K562 (cell line): Measurements from ENCODE around the gene IL2. TPM values are rescaled to one million over a fixed set of nuclear protein-coding genes. Genes with fewer than 3 reads are reported as not detected.

Experiments used
- ATAC-seq: fragments of 200-7000 bp; cut with Tn5 transposase; 3 replicates; pipeline ENCODE4 v1.9.1; 2020; ENCODE audit warnings: moderate library complexity
- BruUV-seq: library from RNA; stranded (reverse); fragments of 400-500 nt; replicated peaks from 2 replicates; lab custom pipeline; 2021; lab: Mats Ljungman, UMichigan
- CTCF ChIA-PET: fragments of 300-600 bp; formaldehyde crosslinking; extraction: SDS; loops from one replicate; lab custom pipeline; 2021; ENCODE audit warnings: low intra/inter-chr PET ratio; lab: Yijun Ruan, JAX
- POLR2A ChIA-PET: fragments of 300-600, 350-650 bp; sonication (Branson Sonifier 250); formaldehyde crosslinking; extraction: SDS; loops from one replicate; lab custom pipeline; 2021; ENCODE audit warnings: antibody characterized with exemption, inconsistent platforms; lab: Yijun Ruan, JAX
- DNase-seq, 4 experiments: peaks; one replicate each; pipeline versions ENCODE4 v3.0.0 to v3.0.0-alpha.2; 2011 to 2018; ENCODE audit warnings: low spot score in 3 of 4, mixed read lengths in 3 of 4; ENCODE audit errors: extremely low read depth in 1 of 4
- FAIRE-seq: peaks from 2 replicates; lab custom pipeline; 2011; peaks lifted over from hg19 to GRCh38; lab: Jason Lieb, UNC
- H2AFZ ChIP-seq: 2 replicates; pipeline ENCODE4 v1.6.0; 2011; ENCODE audit warnings: low read depth, low read length, control low read depth, inconsistent platforms
- H3K27ac ChIP-seq: fragments of 200-600 bp; 3 replicates; pipeline ENCODE4 v1.8.0; 2011; ENCODE audit warnings: low read depth, mild to moderate bottlenecking, control low read depth, inconsistent platforms, low read length, moderate library complexity, mixed read lengths; ENCODE audit errors: extremely low read depth
- H3K27me3 ChIP-seq, 2 experiments: fragments of 300-600 bp in 1 of 2; 2 replicates in 1 of 2; 3 replicates in 1 of 2; pipeline versions ENCODE4 v1.6.0 to v1.8.0; 2011; ENCODE audit warnings: inconsistent platforms in 2 of 2, low read length in 2 of 2, mild to moderate bottlenecking in 1 of 2, mixed read lengths in 1 of 2, moderate library complexity in 1 of 2; ENCODE audit not compliant: control insufficient read depth in 2 of 2, insufficient read depth in 2 of 2
- H3K36me3 ChIP-seq: fragments of 300-600 bp; 3 replicates; pipeline ENCODE4 v1.8.0; 2011; ENCODE audit warnings: mild to moderate bottlenecking, low read length, inconsistent platforms; ENCODE audit not compliant: control insufficient read depth, insufficient read depth
- H3K4me1 ChIP-seq, 2 experiments: fragments of 200-600 bp in 1 of 2; replicated peaks in 1 of 2; 2 replicates in 1 of 2; 3 replicates in 1 of 2; pipeline versions ENCODE4 v1.5.1 to v1.8.0; 2011; ENCODE audit warnings: inconsistent platforms in 2 of 2, low read length in 2 of 2, mild to moderate bottlenecking in 1 of 2, mixed read lengths in 1 of 2, moderate library complexity in 1 of 2; ENCODE audit not compliant: control insufficient read depth in 2 of 2, insufficient read depth in 2 of 2
- H3K4me2 ChIP-seq: 2 replicates; pipeline ENCODE4 v1.6.1; 2011; ENCODE audit warnings: low read length, control low read depth, inconsistent platforms, mixed read lengths; ENCODE audit not compliant: insufficient read depth
- H3K4me3 ChIP-seq: fragments of 200-600 bp; sonication (generic), shearing (Covaris generic); 2 replicates; pipeline ENCODE4 v1.5.1; 2016; ENCODE audit warnings: control low read depth, inconsistent platforms
- H3K79me2 ChIP-seq: fragments of 200-600 bp; 3 replicates; pipeline ENCODE4 v1.8.0; 2011; ENCODE audit warnings: low read length, inconsistent platforms; ENCODE audit not compliant: control insufficient read depth, insufficient read depth
- H3K9ac ChIP-seq, 2 experiments: 2 replicates each; pipeline versions ENCODE4 v1.6.0 to v1.6.1; 2011; ENCODE audit warnings: low read depth in 2 of 2, low read length in 2 of 2, control low read depth in 1 of 2, inconsistent platforms in 1 of 2, mild to moderate bottlenecking in 1 of 2, mixed read lengths in 1 of 2; ENCODE audit not compliant: insufficient read depth in 1 of 2
- H3K9me1 ChIP-seq: one replicate; pipeline ENCODE4 v1.6.0; 2011; ENCODE audit warnings: inconsistent platforms, mild to moderate bottlenecking, low read length, moderate library complexity; ENCODE audit not compliant: control insufficient read depth, insufficient read depth
- H3K9me3 ChIP-seq: replicated peaks from 2 replicates; pipeline ENCODE4 v1.5.1; 2011; ENCODE audit warnings: low read depth, low read length, inconsistent platforms; ENCODE audit not compliant: control insufficient read depth, insufficient read depth
- H4K20me1 ChIP-seq: replicated peaks from 2 replicates; pipeline ENCODE4 v1.6.1; 2011; ENCODE audit warnings: low read length, inconsistent platforms, mixed read lengths; ENCODE audit not compliant: control insufficient read depth, insufficient read depth
- CC2D1A ChIP-seq: fragments of 450-650 bp; IDR thresholded peaks from 2 replicates; pipeline ENCODE4 v1.6.1; 2017; ENCODE audit warnings: mild to moderate bottlenecking
- CREB3L1 ChIP-seq: fragments of 450-650 bp; IDR thresholded peaks from 2 replicates; pipeline ENCODE4 v1.6.1; 2014; ENCODE audit warnings: low read depth, mild to moderate bottlenecking, moderate library complexity, borderline replicate concordance
- E4F1 ChIP-seq: fragments of 250-450 bp; sonication (Bioruptor Pico); IDR thresholded peaks from 2 replicates; pipeline ENCODE4 v1.5.0; 2021; ENCODE audit warnings: mild to moderate bottlenecking, borderline replicate concordance
- NBN ChIP-seq: fragments of 450-650 bp; IDR thresholded peaks from 2 replicates; pipeline ENCODE4 v1.6.1; 2016; ENCODE audit warnings: low read depth, mild to moderate bottlenecking
- RBM25 ChIP-seq: fragments of 200-400 bp; formaldehyde crosslinking; IDR thresholded peaks from 2 replicates; pipeline ENCODE4 v1.6.1; 2018; ENCODE audit warnings: low read length, low read depth, moderate library complexity; ENCODE audit not compliant: severe bottlenecking
- TAL1 ChIP-seq: fragments of 450-650 bp; IDR thresholded peaks from 2 replicates; pipeline ENCODE4 v1.6.1; 2016; ENCODE audit warnings: mild to moderate bottlenecking
- THRA ChIP-seq: fragments of 450-650 bp; IDR thresholded peaks from 2 replicates; pipeline ENCODE4 v1.6.1; 2017; ENCODE audit warnings: mild to moderate bottlenecking, moderate library complexity
- U2AF1 ChIP-seq: fragments of 200-400 bp; formaldehyde crosslinking; optimal IDR thresholded peaks from 2 replicates; pipeline ENCODE3; 2017; ENCODE audit warnings: mild to moderate bottlenecking, low read depth, low read length, moderate library complexity
- ZNF146 ChIP-seq: IDR thresholded peaks from one replicate; pipeline ENCODE4 v1.6.1; 2018; ENCODE audit warnings: missing compliant biosample characterization; ENCODE audit not compliant: unreplicated experiment
- ZNF232 ChIP-seq: sonication (generic); formaldehyde crosslinking; IDR thresholded peaks from 2 replicates; pipeline ENCODE4 v1.8.0; 2022; ENCODE audit warnings: mild to moderate bottlenecking, missing genetic modification reagents
- WGBS: fragments of 100-300 bp; shearing (Covaris generic); methylation state at CpG from one replicate; pipeline ENCODE4 v1.1.6; 2016; ENCODE audit warnings: low coverage, mixed read lengths; ENCODE audit not compliant: insufficient coverage; ENCODE audit errors: missing lambda C conversion rate; 5-methylcytosine and 5-hydroxymethylcytosine counted together
- in situ Hi-C: fragments of 300-500 bp; cut with MboI; formaldehyde crosslinking; loops from 4 replicates; pipeline ENCODE4 v1.15.0; 2018; ENCODE audit warnings: inconsistent platforms, mixed read lengths
- intact Hi-C: fragments of 100-400 bp; cut with micrococcal nuclease; formaldehyde crosslinking; loops from 2 replicates; pipeline ENCODE4 v1.14.2; 2022
- polyA plus RNA-seq, 8 experiments: library from polyadenylated mRNA; depleted of rRNA in 4 of 8; stranded (reverse) in 5 of 8; unstranded in 3 of 8; fragments of >200 nt; fragmentation: Nextera tagmentation in 2 of 8; fragmentation: Illumina TruSeq in 1 of 8; extraction: Ambion mirVana in 2 of 8; extraction: Trizol in 1 of 8; gene quantifications; 2 replicates each; pipeline versions ENCODE4 v1.2.1 to v1.2.3, GENCODE V29; 2011 to 2014; ENCODE audit warnings: inconsistent platforms in 1 of 8, missing spikeins in 1 of 8
- total RNA-seq, 7 experiments: library from RNA; depleted of rRNA in 6 of 7; stranded (reverse); fragments of >200 nt in 6 of 7; fragmentation: Illumina TruSeq in 2 of 7; extraction: Trizol in 2 of 7; gene quantifications; 2 replicates each; pipeline versions ENCODE4 v1.2.1 to v1.2.3, GENCODE V29; 2011 to 2021; ENCODE audit warnings: low replicate concordance in 1 of 7

The IL2 gene
- total and polyA plus RNA-seq, 9 of the 15 experiments (the other 6 are each of a cell fraction or from before 2014, with no cell fraction given): 0.11 to 0.89 TPM; not detected in 7

GRCh38 chr4:122475233-122475632 is 18.7 kb upstream of the IL2 start:
- no peak overlapping the region for H3K4me2 ChIP-seq
- in situ Hi-C loops: no loop called here
- no TSS peak for BruUV-seq
- H3K27ac ChIP-seq: no peak overlapping the region
- no peaks in the 10 kb centered on the region for H3K36me3 ChIP-seq
- peaks cover 0 to 10% of the 10 kb centered on the region in 2 experiments; a peak in 3 of 5 replicates for H3K4me1 ChIP-seq
- no peaks in the 10 kb centered on the region for H3K79me2 ChIP-seq
- 0 out of 2 replicates have a peak, but pooled peaks cover 1% of the 10 kb centered on the region for H3K9me3 ChIP-seq
- intact Hi-C loops: no loop called here
- POLR2A ChIA-PET: no interaction called here
- ATAC-seq (no peak), DNase-seq (no peak)
- no peak overlapping the region for H2AFZ ChIP-seq
- H4K20me1 ChIP-seq: no peaks in the 10 kb centered on the region
- H3K4me3 ChIP-seq: no peak overlapping the region
- peak; percentile 69 for TF ChIP-seq ZNF146
- TF ChIP-seq THRA: no peak
- TF ChIP-seq RBM25: peak; percentile 55
- TF ChIP-seq TAL1: no peak
- TF ChIP-seq ZNF232 (CRISPR knock-in tag): no peak
- TF ChIP-seq, all 486 proteins: peak for 2
- H3K9ac ChIP-seq: no peak overlapping the region
- no peaks in the 10 kb centered on the region for H3K27me3 ChIP-seq
- no peaks in the 10 kb centered on the region for H3K9me1 ChIP-seq
- WGBS: 31% methylated on average over 3 of the region's 3 CpGs
- CTCF ChIA-PET: no interaction called here
- FAIRE-seq: no peak

GRCh38 chr4:122469457-122469856 is 12.9 kb upstream of the IL2 start:
- in situ Hi-C loops: no loop called here
- POLR2A ChIA-PET: no interaction called here
- H3K9ac ChIP-seq: no peak overlapping the region
- H3K27ac ChIP-seq: no peak overlapping the region
- H3K4me3 ChIP-seq: no peak overlapping the region
- CTCF ChIA-PET: no interaction called here
- H3K4me1 ChIP-seq: no peaks in the 10 kb centered on the region
- H3K27me3 ChIP-seq: no peaks in the 10 kb centered on the region
- no peak overlapping the region for H2AFZ ChIP-seq
- no TSS peak for BruUV-seq
- intact Hi-C loops: no loop called here
- 50% methylated on average over 1 of the region's 1 CpG for WGBS
- DNase-seq (no peak), ATAC-seq (no peak), FAIRE-seq (no peak)
- H3K9me3 ChIP-seq: no peaks in the 10 kb centered on the region
- no peaks in the 10 kb centered on the region for H3K79me2 ChIP-seq
- no peaks in the 10 kb centered on the region for H3K36me3 ChIP-seq
- no peaks in the 10 kb centered on the region for H3K9me1 ChIP-seq
- H4K20me1 ChIP-seq: no peaks in the 10 kb centered on the region
- no peak overlapping the region for H3K4me2 ChIP-seq
- TF ChIP-seq NBN (no peak), U2AF1 (no peak), CC2D1A (no peak), E4F1 (CRISPR knock-in tag) (no peak), CREB3L1 (no peak)
